Amniotic stem cell (primary cell): ENCODE data around the gene ZNF248.
"Not testable (repeated sequence)": the region's sequence is repeated elsewhere in the genome, so short reads cannot be mapped to it uniquely, and the experiment has no call there.

Experiments used
- DNase-seq: peaks from one replicate; lab custom pipeline; 2025; lab: John Stamatoyannopoulos, UW

The ZNF248 gene

DNA sequence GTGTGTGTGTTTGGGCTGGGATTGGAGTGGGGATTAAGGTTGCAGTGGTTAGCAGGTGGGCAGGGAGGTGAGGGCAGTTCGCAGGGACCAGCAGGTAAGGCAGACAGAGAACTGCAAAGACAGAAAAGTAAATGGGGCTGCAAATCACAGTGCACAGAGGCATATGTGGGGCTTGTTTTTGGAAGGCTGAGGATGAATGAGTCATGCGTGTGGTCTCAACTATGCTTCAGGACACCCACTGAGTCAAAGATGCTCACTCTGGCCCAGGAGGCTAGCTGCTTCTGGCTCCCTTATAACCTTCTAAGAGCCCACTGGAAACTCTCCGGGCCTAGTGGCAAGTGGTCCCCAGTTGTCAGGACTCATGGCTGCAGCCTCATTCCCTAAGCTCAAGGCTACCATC is 118.2 kb downstream of the ZNF248 start:
- DNase-seq, result no peak

- not testable (repeated sequence) for DNase-seq
Measured at GRCh38 chr10:37738241-37738640, 119.2 kb downstream of the ZNF248 start.

GRCh38 chr10:37737336-37737735 is 120.1 kb downstream of the ZNF248 start:
- DNase-seq, result no peak

GRCh38 chr10:37736120-37736519 is 121.3 kb downstream of the ZNF248 start:
- no peak for DNase-seq

GRCh38 chr10:37734971-37735370 is 122.4 kb downstream of the ZNF248 start:
- no peak for DNase-seq
